ENCODE measurements around the gene ZNF773. TPM values are rescaled to one million over a fixed set of nuclear protein-coding genes. Genes with fewer than 3 reads are reported as not detected.
A peak's percentile ranks its signal among the peaks of the same experiment; 100 is the strongest.

Gene ZNF773
- total and polyA plus RNA-seq, 10 of the 15 experiments (the other 5 are each of a cell fraction or from before 2014, with no cell fraction given), result 0.21 to 9.1 (median 6.7) TPM

- TF ChIP-seq PBX3 (IDR thresholded peaks at IDR 0.05; ENCODE audit: insufficient replicate concordance, low read depth, low read length), result no peak
- TF ChIP-seq CUX1 (IDR thresholded peaks at IDR 0.05; ENCODE audit: insufficient replicate concordance, low read depth, low read length), result no peak
- no peak for TF ChIP-seq FOXM1 (IDR thresholded peaks at IDR 0.05; ENCODE audit: low read depth, low read length)
- peak; percentile 84 for TF ChIP-seq RELB (IDR thresholded peaks at IDR 0.05; ENCODE audit: low read depth)
- TF ChIP-seq RB1 (IDR thresholded peaks at IDR 0.05; ENCODE audit: borderline replicate concordance), result no peak
- no peak for TF ChIP-seq CEBPZ (IDR thresholded peaks at IDR 0.05; ENCODE audit: low read depth, low read length)
- TF ChIP-seq CHD2 (IDR thresholded peaks at IDR 0.05; ENCODE audit: borderline replicate concordance, low read depth, low read length), result peak; percentile 89; the same call in 1 of the 2 replicates
- no peak for TF ChIP-seq HDAC6 (IDR thresholded peaks at IDR 0.05; ENCODE audit: unreplicated experiment)
- no peak for TF ChIP-seq ZBTB4 (CRISPR knock-in tag; IDR thresholded peaks at IDR 0.05)
- TF ChIP-seq RAD21 (IDR thresholded peaks at IDR 0.05; ENCODE audit: insufficient read depth, low read depth, low read length), result no peak
Observed at GRCh38 chr19:57477191-57478008, 22.3 kb upstream of the ZNF773 start, which contains the start of gene ZNF772 (continued).
